ENCODE data around the gene BMP2K.

Gene BMP2K

DNA sequence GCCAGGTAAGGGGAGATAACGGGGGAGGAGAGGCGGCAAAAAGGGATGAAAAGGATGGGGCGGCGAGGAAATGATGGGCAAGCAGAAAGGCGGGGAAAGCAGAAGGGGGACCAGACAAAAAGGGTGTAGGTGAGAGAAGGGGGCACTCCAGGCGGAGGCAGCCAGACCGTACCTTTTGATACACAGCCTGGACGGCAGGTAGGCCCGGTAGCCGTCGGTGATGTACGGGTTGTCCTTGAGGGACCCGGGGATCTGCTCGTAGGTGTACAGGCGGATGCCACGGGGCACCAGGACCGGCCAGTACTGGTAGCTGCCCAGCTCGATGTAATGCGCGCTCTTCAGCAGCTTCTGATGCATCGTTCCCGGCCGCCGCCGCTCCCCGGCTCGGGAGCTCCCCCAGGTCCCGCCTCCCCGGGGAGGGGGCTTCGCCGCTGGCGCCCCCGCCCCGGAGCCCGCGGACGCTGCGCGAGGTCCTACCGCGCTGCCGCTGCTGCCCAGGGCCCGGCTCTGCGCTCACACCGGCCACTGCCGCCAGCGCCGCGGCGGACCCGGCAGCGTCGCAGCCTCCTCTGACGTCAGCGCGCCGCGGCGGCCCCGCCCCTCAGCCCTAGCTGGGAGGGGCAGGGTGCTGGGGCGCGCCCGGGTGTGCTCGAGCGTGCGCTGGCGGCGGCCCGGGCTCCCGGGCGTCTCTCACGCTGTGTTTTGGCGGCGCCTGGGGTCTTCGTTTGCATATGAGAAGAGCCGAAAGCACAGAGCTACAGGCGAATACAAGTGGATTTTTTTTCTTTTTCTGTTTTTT is 162.9 kb downstream of the BMP2K start, which contains the start of gene PAQR3:
Gene PAQR3, minus strand, starts transcription at position 571 of the 799 bp plus-strand sequence. Its CDS starts 214 bp downstream, at position 357.
- peak; percentile 84 for DNase-seq

DNA sequence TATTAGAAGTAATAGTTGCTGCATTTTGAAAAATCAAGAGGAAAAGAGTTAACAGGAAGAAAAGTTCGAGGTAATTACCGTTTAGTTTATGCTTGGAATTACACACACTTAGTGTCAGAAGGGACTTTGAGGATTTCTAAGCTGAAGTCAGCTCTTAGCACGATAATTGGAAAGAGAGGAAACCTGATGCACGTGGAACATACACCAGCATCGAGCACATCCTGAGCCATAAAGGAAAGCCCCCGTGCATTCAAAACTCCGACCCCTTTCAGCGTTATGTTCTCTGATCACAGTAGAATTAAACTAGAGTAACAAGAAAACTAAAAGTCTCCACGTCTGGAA is 163.5 kb downstream of the BMP2K start:
- no peak for DNase-seq

DNA sequence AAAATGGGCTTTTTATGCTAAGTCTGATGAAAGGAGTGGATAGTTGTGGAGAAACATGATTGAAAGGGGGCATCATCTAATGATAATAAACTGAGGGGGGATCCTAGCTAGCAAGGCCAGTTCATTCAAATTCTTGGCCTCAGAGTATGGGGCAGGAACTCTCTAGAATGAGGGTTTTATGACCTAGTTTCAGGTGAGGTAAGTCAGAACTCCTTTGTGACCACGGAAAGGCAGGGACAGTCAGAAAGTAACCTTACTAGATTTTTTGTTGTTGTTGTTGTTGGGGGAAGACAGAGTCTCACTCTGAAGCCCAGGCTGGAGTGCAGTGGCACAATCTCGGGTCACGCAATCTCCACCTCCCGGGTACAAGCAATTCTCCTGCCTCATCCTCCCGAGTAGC is 164.6 kb downstream of the BMP2K start:
- DNase-seq: no peak

DNA sequence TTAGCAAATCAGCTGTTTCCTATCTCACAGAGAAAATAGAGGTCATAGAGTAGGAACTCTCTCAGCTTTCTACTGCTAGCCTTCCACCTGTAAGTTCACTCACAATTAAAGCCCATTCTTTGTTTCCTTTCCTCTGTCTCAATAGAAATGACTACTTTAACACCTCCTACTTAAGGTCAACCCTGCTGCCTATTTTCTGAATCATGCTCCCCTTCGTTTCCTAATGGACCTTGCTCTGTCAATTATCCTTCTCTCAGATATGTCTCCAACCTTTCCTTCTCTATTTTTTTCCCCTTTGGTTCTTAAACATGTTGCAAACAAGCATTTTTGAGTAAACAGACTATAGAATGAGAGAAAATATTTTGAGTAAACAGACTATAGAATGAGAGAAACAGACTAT is 168.2 kb downstream of the BMP2K start:
- DNase-seq: no peak

DNA sequence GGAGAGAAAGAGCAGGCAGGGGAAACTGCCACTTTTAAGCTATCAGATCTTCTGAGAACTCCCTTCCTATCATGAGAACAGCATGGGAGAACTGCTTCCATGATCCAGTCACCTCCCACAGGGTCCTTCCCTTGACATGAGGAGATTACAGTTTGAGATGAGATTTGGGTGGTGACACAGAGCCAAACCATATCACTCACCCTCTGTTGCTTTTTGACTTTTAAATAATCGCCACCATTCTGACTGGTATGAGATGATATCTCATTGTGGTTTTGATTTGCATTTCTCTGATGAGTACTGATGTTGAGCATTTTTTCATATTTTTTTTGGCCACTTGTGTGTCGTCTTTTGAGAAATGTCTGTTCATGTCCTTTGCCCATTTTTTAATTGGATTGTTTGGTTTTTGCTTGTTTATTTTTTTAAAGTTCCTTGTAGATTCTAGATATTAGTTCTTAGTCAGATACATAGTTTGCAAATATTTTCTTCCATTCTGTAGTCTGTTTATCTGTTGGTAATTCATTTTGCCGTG is 169.6 kb downstream of the BMP2K start:
- no peak for DNase-seq

DNA sequence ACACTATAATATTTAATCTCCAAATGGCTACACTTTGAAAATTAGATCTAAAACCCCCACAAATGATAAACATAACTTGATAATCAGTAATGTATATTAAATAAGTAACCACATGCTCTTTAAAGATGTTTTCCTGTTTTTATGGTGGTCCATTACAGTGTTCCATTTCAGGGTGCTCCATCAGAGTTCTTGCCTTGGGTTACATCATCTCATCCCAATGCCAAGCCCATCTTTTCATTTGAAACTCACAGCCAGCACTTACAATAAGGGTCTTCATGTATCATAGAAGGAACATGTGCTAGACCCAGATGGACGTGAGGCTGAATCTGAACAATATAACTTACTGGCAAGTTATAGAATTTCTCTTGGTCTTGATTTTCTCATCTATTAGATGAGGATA is 173.6 kb downstream of the BMP2K start:
- DNase-seq: no peak

DNA sequence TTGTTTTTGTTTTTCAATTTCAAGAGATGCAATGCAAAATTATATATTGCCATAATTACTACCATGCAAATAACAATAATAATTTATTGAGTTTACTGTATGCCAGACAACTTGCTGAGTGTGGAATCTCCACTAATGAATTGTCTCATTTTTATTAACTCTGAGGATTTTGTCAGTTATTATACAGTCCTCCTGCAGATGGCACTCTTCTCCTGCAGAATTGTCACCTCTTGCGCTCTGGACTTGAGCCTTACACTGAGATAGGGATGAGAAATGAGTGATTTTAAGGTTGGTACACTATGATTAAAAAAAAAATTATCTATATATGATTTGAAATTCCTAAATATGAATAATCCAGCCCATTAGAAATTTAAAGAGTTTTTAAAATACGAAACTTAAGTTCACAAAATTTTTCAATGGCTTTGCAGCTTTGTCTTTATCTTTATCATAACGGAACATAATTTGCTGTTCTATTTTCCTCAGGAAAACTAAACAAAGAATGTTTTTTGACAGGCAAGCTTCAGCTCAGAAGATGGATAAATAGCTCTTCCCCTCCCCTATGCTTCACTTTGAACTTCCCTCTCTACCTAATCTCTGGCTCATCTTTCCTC is 175.8 kb downstream of the BMP2K start:
- peak; percentile 35 for DNase-seq

DNA sequence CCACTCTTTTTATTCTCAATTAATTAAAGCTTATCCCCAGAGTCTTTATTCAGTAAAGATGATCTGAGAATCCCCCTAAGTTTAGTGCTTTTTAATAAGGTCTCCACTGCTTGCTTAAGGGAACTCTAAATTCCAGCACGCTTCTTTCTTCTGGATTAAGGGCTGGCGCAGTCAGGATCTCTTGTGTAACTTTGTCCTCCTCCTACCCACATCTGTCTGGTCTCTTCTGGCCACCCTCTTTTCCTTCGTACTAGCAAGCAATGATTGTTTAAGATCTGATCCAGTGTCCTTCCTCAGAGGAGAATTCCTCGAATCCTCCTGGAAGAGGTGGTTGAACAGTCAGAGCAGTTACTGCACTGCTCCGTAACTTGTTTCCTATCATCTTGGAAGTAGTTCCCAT is 177.1 kb downstream of the BMP2K start:
- no peak for DNase-seq

DNA sequence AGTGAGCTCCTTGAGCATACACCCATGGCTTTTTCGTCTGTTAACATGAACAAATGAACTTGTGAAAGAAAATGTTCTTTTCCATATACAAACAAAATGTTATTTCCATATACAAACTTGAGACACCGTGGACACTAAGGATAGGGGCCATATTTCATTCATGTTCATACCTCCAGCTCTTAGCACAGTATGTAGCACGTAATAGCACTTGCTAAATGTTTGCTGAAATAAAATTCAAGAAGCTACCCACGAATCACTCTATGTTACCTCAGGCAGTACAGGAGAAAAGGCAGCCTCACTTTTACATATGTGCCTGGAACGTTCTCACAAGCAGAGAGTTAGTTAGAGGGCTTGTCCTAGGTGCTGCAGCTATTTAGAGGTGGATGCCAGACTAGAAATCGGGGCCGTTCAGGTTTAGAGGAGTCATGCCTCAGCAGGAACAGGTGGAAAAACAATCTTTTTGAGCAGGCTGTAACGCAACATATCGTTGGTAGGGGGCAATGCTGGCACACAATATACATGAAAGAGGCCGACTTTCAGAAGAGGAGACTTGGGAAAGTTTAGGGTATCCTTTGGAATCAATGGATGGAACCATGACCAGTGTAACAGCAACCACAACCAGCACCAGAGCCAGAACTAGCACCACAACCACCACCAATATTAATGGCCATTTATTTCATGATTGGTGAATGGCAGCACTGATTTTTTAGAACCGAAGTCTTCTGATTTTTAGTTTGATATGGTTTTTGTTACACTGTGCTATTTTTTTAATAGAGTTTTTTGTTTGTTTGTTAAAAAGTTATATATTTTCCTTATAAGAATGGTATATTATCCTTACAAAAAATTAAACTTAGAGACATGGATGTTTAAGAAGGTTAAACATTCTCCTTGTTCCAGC is 177.9 kb downstream of the BMP2K start:
- no peak for DNase-seq

DNA sequence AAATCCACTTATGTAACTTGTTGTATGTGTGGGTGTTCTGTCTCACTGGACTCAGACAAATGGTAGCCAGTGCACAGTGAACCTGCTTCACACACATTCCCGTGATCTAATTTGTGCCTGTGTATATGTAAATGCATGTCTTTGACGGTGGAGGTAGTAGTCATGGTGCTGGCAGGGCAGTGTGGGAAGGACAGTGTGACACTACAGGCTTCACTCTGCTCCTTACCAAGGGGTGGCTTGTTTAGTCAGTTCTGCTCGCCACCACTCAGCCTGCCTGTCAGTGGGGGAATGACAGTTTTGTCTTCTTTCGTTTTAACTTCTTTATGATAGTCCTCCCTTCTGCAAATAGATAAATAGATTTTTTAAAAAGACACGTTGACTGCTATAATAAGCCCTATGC is 180.8 kb downstream of the BMP2K start:
- no peak for DNase-seq

DNA sequence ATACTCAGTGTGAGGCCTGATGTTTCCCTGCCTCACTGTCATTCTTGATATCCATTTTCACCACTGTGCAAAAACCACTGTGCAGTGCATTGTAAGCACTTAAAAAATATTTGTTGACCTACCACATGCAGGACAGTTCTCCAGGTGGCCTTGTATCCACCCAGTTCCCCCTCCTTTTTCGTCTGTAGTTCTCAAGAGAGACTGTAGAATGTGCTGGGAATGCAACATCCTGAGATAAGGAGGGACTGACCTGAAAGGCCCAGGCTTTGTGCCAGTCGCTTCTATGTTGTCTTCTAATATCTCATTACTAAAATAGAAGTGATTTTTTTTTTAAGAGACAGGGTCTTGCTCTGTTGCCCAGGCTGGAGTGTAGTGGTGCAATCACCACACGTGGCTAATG is 184.8 kb downstream of the BMP2K start:
- no peak for DNase-seq
